HL-60 (cell line): ENCODE measurements around the gene UTF1.

ENCODE experiments used
- DNase-seq, 2 experiments: peaks; one replicate each; pipeline ENCODE4 v3.0.0-alpha.2; 2010 to 2020; ENCODE audit warnings: low read depth in 1 of 2, low spot score in 1 of 2
- H3K27ac ChIP-seq: fragments of 250-450 bp; sonication (Bioruptor Pico); replicated peaks from 2 replicates; pipeline ENCODE4 v1.5.1; 2020; ENCODE audit warnings: mild to moderate bottlenecking, moderate library complexity
- H3K27me3 ChIP-seq: fragments of 250-450 bp; sonication (Bioruptor Pico); 2 replicates; pipeline ENCODE4 v1.5.1; 2021; ENCODE audit warnings: mild to moderate bottlenecking, moderate library complexity; ENCODE audit not compliant: insufficient read depth, poor library complexity, severe bottlenecking
- H3K4me3 ChIP-seq: replicated peaks from 2 replicates; pipeline ENCODE4 v1.5.1; 2011; ENCODE audit warnings: mild to moderate bottlenecking, control low read depth, low read length; ENCODE audit not compliant: insufficient read depth
- CTCF ChIP-seq: IDR thresholded peaks from one replicate; pipeline ENCODE4 v1.5.1; 2011; ENCODE audit warnings: low read length, control low read depth, inconsistent platforms; ENCODE audit not compliant: insufficient read depth
- GABPA ChIP-seq: IDR thresholded peaks from 2 replicates; pipeline ENCODE4 v1.6.1; 2012; ENCODE audit warnings: low read depth
- POLR2AphosphoS5 ChIP-seq: IDR thresholded peaks from 2 replicates; pipeline ENCODE4 v1.6.1; 2012; ENCODE audit warnings: low read depth
- REST ChIP-seq: IDR thresholded peaks from 2 replicates; pipeline ENCODE4 v1.6.1; 2012; ENCODE audit warnings: low read depth; ENCODE audit not compliant: insufficient replicate concordance
- SPI1 ChIP-seq: IDR thresholded peaks from 2 replicates; pipeline ENCODE4 v1.6.1; 2012; ENCODE audit warnings: low read depth, mild to moderate bottlenecking, borderline replicate concordance

UTF1 gene

GRCh38 chr10:133182791-133183645 lies 47.0 kb upstream of the UTF1 start:
- no peaks in the 10 kb centered on the region for H3K27me3 ChIP-seq
- H3K4me3 ChIP-seq: no peak overlapping the region
- DNase-seq: no peak
- no peak overlapping the region for H3K27ac ChIP-seq
- TF ChIP-seq CTCF (no peak), GABPA (no peak), REST (no peak), POLR2AphosphoS5 (no peak), SPI1 (no peak)

DNA sequence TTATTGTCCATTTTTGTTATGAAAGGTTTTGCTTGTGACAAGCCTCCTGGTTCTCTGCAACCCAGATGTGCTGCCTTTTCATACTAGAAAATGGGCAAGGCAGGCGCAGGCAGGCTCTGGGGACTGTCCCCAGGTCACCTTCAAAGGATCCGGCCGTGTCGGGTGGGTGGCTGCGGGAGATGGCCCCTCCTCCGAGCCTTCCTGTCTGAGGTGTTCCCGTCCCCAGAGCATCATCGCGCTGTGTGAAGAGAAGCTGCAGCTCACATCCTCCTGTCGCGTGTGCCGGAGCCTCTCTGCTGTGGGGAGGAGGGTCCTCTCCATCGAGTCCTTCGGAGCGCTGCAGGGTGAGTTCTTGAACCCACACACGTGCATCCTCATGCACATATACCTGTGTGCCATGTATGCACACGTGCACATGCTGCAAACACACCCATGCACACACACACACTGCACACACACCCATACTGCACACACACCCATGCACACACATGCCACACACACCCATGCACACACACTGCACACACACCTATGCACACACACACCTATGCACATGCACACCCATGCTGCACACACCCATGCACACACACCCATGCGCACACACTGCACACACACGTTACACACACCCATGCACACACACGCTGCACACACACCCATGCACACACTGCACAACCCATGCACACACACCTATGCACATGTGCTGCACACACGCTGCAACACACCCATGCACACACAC lies 46.2 kb upstream of the UTF1 start:
- Histone ChIP-seq H3K27ac (no peak overlapping the region), H3K4me3 (no peak overlapping the region), H3K27me3 (no peaks in the 10 kb centered on the region)
- no peak for TF ChIP-seq CTCF
- TF ChIP-seq SPI1: no peak
- TF ChIP-seq GABPA: no peak
- TF ChIP-seq POLR2AphosphoS5: no peak
- TF ChIP-seq REST: no peak
- DNase-seq: no peak

DNA sequence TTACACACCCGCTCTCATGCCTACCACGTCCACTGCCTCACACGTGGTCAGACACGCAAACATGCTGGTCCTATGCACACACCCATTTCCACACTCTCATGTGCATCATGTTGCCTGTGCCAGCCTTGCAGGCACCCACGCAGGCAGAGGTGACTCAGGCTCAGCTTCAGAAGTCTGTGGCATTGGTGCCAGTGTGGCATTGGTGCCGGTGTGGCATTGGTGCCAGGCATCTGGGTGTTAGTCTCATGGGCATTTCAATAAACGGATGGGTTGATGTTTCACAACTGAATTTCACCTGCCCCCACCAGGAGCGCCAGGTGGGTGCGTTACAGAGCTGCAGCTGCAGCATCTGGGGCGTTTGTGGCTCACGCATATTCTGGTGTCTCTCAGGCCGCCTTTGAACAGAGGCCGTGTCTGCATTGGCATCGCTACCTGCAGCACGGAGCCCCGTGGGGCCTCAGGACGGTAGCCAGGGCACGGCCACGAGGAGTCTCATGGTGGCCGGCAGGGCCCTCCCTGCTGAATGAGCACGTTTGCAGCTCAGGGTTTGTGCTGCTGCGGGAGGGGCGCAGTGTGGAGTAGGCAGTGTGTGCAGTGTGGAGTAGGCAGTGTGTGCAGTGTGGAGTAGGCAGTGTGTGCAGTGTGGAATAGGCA lies 45.3 kb upstream of the UTF1 start:
- TF ChIP-seq GABPA (no peak), POLR2AphosphoS5 (no peak), CTCF (no peak), REST (no peak), SPI1 (no peak)
- no peak for DNase-seq
- H3K27me3 ChIP-seq: no peaks in the 10 kb centered on the region
- no peak overlapping the region for H3K27ac ChIP-seq
- H3K4me3 ChIP-seq: no peak overlapping the region
